ENCODE data around the gene MOCS3. TPM values are rescaled to one million over a fixed set of nuclear protein-coding genes. Genes with fewer than 3 reads are reported as not detected.

The MOCS3 gene
- total RNA-seq, 1 experiment from 2014 or later: 13.2 TPM

DNA sequence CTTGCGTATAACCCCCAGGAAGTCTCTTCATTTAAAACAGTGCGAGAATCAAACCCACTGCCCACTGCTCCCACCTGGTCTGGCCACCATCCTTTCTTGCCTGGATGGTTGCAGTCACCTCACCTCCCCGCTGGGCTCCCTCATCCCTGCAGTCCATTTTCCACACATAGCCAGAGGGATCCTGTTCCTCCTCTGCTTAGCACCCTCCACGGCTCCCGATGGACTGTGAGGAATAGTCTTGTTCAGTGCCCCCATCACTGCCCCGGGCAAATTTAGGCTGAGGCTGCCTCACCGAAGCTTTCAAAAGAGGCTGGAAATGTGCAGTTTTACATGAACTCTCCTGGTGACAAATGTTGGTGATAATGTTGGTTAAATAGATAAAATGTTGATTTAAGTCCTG is 46.6 kb downstream of the MOCS3 start:
- no peak overlapping the region for H3K27ac Mint-ChIP-seq (ENCODE audit: unreplicated experiment)
- ChIA-PET CTCF (interaction anchor here (0.8 to 1.4 kb wide), 3 partner anchors 13 to 18 kb away, joined by 3 to 4 read pairs (median 3); no protein-coding TSS in a partner anchor), POLR2A (no interaction called here)
- H3K4me3 Mint-ChIP-seq (ENCODE audit: unreplicated experiment): no peak overlapping the region
- BruUV-seq (replicated peaks): no TSS peak
- no peaks in the 10 kb centered on the region for H3K4me1 Mint-ChIP-seq (ENCODE audit: low read depth, unreplicated experiment)
- no peaks in the 10 kb centered on the region for H3K9me3 ChIP-seq
- no peaks in the 10 kb centered on the region for H3K9me3 Mint-ChIP-seq (ENCODE audit: unreplicated experiment)
- H3K4me1 ChIP-seq: no peaks in the 10 kb centered on the region
- DNase-seq: no peak
- H3K36me3 Mint-ChIP-seq (ENCODE audit: insufficient read depth, unreplicated experiment): no peaks in the 10 kb centered on the region
- peaks cover 27% of the 10 kb centered on the region for H3K27me3 Mint-ChIP-seq (ENCODE audit: insufficient read depth, unreplicated experiment)
- intact Hi-C loops (cut with micrococcal nuclease; ENCODE audit: unreplicated experiment): no loop called here
- TF ChIP-seq, protein P1, sequence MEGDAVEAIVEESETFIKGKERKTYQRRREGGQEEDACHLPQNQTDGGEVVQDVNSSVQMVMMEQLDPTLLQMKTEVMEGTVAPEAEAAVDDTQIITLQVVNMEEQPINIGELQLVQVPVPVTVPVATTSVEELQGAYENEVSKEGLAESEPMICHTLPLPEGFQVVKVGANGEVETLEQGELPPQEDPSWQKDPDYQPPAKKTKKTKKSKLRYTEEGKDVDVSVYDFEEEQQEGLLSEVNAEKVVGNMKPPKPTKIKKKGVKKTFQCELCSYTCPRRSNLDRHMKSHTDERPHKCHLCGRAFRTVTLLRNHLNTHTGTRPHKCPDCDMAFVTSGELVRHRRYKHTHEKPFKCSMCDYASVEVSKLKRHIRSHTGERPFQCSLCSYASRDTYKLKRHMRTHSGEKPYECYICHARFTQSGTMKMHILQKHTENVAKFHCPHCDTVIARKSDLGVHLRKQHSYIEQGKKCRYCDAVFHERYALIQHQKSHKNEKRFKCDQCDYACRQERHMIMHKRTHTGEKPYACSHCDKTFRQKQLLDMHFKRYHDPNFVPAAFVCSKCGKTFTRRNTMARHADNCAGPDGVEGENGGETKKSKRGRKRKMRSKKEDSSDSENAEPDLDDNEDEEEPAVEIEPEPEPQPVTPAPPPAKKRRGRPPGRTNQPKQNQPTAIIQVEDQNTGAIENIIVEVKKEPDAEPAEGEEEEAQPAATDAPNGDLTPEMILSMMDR (IDR thresholded peaks at IDR 0.05; ENCODE audit: insufficient read depth in 1 of 2, low read depth in 1 of 2, low read length in 1 of 2, severe bottlenecking in 1 of 2, unreplicated experiment in 1 of 2): no peak
- no peaks in the 10 kb centered on the region for H3K36me3 ChIP-seq (ENCODE audit: control insufficient read depth, insufficient read depth, low read length)
- peaks cover 8% of the 10 kb centered on the region for H3K27me3 ChIP-seq (replicated peaks; ENCODE audit: control insufficient read depth, insufficient read depth, low read length)
- no peak overlapping the region for H3K4me3 ChIP-seq (ENCODE audit: low read depth, low read length)

DNA sequence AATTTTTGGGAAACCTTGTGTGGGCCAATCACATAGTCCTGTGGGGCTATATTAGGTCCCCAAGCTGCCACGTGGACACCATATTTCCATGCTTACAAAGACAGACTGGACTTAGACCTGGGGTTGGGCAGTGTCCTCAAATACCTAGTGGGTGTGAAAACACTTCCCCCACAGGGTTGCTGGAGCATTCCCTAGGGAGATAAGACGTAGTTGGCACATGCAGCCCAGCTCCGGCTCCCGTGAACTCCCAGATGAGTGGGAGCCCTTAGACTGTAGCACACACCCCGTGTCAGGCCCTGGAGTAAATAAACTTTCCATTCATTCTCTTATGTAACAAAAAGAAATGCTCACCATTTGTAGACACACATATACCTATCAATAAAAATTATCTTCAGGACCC is 50.1 kb downstream of the MOCS3 start:
- POLR2A ChIA-PET: no interaction called here
- no peaks in the 10 kb centered on the region for H3K4me1 Mint-ChIP-seq (ENCODE audit: low read depth, unreplicated experiment)

DNA sequence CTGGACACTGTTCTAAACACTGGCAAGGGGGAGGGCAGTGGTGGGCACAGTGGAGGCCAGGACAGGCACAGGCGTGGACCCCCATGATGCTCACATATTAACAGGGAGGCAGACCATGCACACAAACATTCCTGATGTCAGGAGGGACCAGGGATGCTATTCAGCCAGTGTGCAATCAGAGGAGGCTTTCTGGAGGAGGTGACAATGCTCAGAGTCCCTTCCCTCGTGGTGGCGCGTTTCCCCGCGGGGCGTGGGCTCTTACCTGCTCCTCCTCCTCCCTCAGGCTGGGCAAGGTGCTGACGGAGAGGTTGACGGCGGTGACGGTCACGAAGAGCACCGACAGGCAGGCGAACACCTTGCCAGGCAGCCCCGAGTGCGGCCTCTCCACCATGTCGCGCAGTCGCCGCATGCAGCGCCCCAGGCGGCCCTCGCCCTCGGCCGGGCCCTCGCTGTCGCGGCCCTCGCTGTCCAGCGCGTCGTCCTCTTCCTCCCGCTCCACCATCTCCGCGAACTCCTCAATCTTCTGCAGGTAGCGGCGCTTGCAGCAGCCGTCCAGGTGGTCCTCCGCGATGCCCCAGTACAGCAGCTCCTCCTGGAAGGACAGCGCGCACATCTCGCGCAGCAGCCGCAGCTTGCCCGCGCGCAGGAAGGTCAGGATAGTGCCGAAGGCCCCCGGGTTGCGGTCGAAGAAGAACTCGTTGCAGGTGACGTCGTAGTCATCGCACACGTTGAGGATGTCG is 50.9 kb downstream of the MOCS3 start:
- CTCF ChIA-PET: no interaction called here
- Histone ChIP-seq H3K36me3 (ENCODE audit: control insufficient read depth, insufficient read depth, low read length) (no peaks in the 10 kb centered on the region), H3K27me3 (replicated peaks; ENCODE audit: control insufficient read depth, insufficient read depth, low read length) (no peaks in the 10 kb centered on the region; the same call in none of the 2 replicates), H3K9me3 (no peaks in the 10 kb centered on the region), H3K4me1 (no peaks in the 10 kb centered on the region), H3K4me3 (ENCODE audit: low read depth, low read length) (no peak overlapping the region)
- POLR2A ChIA-PET: no interaction called here
- no peak overlapping the region for H3K4me3 Mint-ChIP-seq (ENCODE audit: unreplicated experiment)
- H3K27ac Mint-ChIP-seq (ENCODE audit: unreplicated experiment): no peak overlapping the region
- no peaks in the 10 kb centered on the region for H3K36me3 Mint-ChIP-seq (ENCODE audit: insufficient read depth, unreplicated experiment)
- H3K9me3 Mint-ChIP-seq (ENCODE audit: unreplicated experiment): no peaks in the 10 kb centered on the region
- intact Hi-C loops (cut with micrococcal nuclease; ENCODE audit: unreplicated experiment): no loop called here
- TF ChIP-seq, protein P1 (IDR thresholded peaks at IDR 0.05; ENCODE audit: insufficient read depth in 1 of 2, low read depth in 1 of 2, low read length in 1 of 2, severe bottlenecking in 1 of 2, unreplicated experiment in 1 of 2): no peak
- H3K4me1 Mint-ChIP-seq (ENCODE audit: low read depth, unreplicated experiment): no peaks in the 10 kb centered on the region
- no peak for DNase-seq
- peaks cover 8% of the 10 kb centered on the region for H3K27me3 Mint-ChIP-seq (ENCODE audit: insufficient read depth, unreplicated experiment)
- BruUV-seq (replicated peaks): no TSS peak

More for the DNA sequence above, 50.1 kb downstream of the MOCS3 start:
- no peak for DNase-seq
- H3K27me3 Mint-ChIP-seq (ENCODE audit: insufficient read depth, unreplicated experiment): peaks cover 8% of the 10 kb centered on the region
- CTCF ChIA-PET: interaction anchor here (0.7 kb wide), 1 partner anchor 15 kb away, joined by 3 read pairs; no protein-coding TSS in a partner anchor
- H3K36me3 ChIP-seq (ENCODE audit: control insufficient read depth, insufficient read depth, low read length): no peaks in the 10 kb centered on the region
- no peaks in the 10 kb centered on the region for H3K9me3 ChIP-seq
- H3K27me3 ChIP-seq (replicated peaks; ENCODE audit: control insufficient read depth, insufficient read depth, low read length): no peaks in the 10 kb centered on the region; the same call in none of the 2 replicates
- H3K4me1 ChIP-seq: no peaks in the 10 kb centered on the region
- intact Hi-C loops (cut with micrococcal nuclease; ENCODE audit: unreplicated experiment): no loop called here
- TF ChIP-seq, protein P1 (IDR thresholded peaks at IDR 0.05; ENCODE audit: insufficient read depth in 1 of 2, low read depth in 1 of 2, low read length in 1 of 2, severe bottlenecking in 1 of 2, unreplicated experiment in 1 of 2): no peak
- no peak overlapping the region for H3K4me3 Mint-ChIP-seq (ENCODE audit: unreplicated experiment)
- no peak overlapping the region for H3K27ac Mint-ChIP-seq (ENCODE audit: unreplicated experiment)
- BruUV-seq (replicated peaks): no TSS peak
- H3K36me3 Mint-ChIP-seq (ENCODE audit: insufficient read depth, unreplicated experiment): no peaks in the 10 kb centered on the region
- H3K4me3 ChIP-seq (ENCODE audit: low read depth, low read length): no peak overlapping the region
- no peaks in the 10 kb centered on the region for H3K9me3 Mint-ChIP-seq (ENCODE audit: unreplicated experiment)

Data from Caco-2 (cell line).